Activated T-cell treated with anti-CD3 and anti-CD28 coated beads for 4 hours (primary cell): ENCODE data around the gene ACSL6.
A peak's percentile ranks its signal among the peaks of the same experiment; 100 is the strongest.

Experiments
- DNase-seq: peaks from one replicate; pipeline ENCODE4 v3.0.0-alpha.2; 2020

ACSL6 gene

GRCh38 chr5:132016721-132017250 lies 5.3 kb upstream of the ACSL6 start:
- DNase-seq = no peak

GRCh38 chr5:132013711-132014110 lies 2.3 kb upstream of the ACSL6 start:
- DNase-seq = no peak

DNA sequence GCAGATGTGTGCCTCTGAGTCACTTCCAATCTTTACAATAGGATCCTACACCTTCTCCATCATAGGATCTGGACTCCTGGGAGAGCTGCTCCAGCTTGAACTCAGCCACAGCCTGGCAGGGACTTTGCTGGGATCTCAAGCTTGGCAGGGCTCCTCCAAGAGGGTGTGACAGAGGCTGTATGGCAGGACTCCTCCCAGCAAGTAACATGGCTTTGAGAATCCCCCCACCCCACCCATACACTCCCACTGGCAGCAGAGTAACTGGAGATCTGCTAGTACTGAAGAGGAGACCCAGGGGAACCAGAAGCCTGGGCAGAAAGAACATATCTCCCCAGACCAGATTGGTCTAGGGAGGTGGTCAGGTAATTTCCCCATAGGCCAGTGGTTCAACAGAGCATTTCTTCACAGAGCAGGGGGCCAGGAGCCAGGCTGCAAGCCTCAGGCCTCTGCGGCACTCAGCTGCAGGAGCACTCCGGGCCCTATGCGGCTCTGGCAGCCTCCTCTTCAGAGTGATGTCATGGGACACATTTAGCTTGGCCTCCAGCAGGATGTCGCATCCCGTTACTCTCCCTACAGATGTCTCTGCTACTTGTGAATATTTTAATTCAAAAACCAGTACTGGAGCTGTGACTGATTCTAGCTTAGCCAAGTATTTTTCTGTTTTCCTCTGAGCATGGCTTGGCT lies 1.7 kb upstream of the ACSL6 start:
- DNase-seq = no peak

GRCh38 chr5:132012371-132013005 lies 1.0 kb upstream of the ACSL6 start:
- no peak for DNase-seq

GRCh38 chr5:132010989-132011621 lies 353 bp downstream of the ACSL6 start:
- DNase-seq = no peak

GRCh38 chr5:132010645-132010988 lies 841 bp downstream of the ACSL6 start:
- DNase-seq = no peak

DNA sequence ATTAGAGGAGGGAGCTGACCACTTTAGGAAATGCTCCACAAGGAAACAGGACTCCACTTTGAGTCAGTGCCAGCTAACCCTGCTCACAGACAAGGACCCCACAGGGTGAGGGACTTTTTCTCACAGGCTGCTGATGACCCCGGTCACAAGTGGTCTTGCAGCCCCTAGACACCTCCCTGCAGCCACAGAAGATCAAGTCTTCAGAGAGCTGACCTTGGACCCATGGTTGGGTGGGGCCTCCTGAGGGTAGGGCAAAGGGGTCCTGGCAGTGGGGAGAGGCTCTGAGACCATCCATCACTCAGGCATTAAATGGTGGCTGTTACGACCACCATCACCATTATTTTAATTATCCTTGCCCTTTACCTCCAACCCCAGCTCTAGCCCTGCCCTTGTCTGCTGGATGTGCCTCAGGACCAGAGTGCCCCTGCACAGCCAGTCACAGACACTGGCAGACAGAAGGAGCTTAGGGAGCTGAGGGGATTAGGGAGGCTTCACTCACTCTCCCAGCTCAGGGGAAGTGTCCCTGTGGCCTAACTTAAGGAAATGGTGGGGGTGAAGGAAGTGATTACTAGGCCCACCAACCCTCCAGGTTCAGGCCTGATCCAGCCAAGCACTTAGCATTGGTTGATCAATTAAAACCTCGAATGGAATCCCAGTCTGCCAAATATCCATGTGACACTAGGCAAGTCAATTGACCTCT lies 1.6 kb downstream of the ACSL6 start:
- DNase-seq = no peak

- DNase-seq = no peak
These were observed 2.3 kb downstream of the ACSL6 start for GRCh38 chr5:132008961-132009680.

DNA sequence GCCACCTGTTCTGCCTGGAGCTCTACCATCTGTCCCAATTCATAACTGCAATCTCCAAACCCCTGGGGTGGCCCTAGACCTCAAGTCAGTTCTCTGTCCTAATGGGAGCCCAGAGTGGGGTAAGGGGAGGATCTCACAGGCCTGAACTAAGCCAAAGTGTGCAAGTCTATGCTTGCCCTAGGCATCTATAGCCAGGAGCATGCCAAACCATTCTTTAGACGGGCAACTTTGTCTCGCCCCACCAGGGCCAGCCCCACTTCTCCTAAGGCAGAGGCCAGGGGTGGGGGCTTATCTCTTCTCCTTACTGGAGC lies 3.3 kb downstream of the ACSL6 start:
- no peak for DNase-seq

GRCh38 chr5:132007399-132008162 lies 3.9 kb downstream of the ACSL6 start:
- peak; percentile 74 for DNase-seq

DNA sequence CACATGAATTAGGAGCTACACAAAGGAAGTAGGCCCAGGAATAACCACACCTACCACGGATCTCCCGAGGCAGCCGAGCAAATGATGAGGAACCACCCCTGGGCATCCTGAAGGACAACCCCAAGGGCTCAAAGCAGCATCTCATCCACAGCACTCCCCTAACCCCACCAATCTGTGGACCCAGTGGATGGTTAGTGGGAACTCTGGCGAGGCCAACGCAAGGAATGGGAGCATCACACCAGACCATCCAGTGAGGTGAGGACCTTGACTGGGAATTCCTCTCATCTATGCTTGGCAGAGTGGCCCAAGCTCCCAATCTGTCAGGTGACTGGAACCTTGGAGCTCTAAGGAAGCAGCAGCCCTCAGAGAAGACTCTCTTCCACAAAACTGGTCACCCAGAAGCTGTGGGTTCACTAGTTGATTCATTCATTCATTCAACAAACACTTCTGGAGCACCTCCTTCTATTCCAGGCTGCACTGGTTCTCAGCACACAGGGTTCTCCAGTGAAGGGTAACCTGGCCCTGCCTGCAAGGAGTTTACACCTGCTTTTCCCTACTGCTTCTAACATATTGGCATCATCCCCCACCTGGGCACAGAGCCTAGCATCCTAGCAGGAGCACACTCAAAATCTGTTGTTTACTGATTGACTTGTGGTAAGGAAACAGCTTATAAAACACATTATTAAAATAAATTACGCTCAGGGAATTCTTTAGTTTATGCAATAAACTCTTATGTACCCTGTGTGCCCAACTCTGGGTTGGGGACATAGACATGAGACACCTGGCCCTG lies 4.9 kb downstream of the ACSL6 start:
- DNase-seq = no peak

- DNase-seq = no peak
These were observed 5.9 kb downstream of the ACSL6 start for GRCh38 chr5:132005591-132005990.

- no peak for DNase-seq
These were observed 7.5 kb downstream of the ACSL6 start for GRCh38 chr5:132003982-132004381.

DNA sequence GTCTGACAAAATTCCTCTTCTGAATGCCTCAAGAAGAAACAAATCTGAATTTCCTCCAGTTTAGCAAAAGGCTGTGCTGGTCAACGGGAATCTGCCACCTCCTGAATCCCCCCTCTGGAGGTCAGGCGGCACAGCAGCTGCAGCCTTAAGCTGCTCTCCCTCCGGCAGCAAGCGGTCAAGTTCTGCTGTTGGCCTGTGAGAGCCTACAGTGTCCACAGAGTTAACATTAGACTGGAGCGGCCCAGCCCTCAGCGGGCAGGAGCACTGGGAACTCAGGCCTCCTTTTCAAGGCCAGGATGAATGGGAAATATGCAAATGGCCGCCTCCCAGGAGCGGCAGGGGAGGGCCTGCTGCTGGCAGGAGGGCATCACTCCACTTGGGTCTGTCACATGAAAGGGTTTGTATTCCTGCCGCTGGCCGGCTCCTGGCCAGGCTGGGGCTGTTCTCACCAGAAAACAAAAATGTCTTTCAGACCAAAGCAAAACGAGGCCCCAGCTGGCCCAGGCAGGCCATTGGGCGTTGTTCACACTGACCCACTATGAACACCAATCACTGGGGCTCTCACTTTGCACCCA lies 8.2 kb downstream of the ACSL6 start:
- DNase-seq = no peak

DNA sequence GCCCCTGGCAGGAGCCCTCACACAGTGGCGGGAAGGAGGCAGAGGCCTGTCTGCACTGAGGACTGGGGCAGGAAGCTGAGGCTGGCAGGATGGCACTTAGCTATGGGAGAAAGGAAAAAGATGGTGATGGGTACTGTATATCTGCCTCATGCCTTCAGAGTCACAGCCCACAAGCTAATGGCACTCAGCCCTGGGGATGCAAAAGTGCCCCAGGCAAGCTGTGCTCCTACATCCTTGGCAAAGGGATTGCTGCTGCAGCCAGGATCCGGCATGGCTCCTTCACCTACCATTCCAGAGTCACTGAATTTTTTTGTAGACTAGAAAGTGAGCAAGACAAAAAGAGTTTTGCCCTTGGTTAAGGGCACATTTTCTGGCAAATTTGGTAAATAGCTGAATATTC lies 8.7 kb downstream of the ACSL6 start:
- no peak for DNase-seq

DNA sequence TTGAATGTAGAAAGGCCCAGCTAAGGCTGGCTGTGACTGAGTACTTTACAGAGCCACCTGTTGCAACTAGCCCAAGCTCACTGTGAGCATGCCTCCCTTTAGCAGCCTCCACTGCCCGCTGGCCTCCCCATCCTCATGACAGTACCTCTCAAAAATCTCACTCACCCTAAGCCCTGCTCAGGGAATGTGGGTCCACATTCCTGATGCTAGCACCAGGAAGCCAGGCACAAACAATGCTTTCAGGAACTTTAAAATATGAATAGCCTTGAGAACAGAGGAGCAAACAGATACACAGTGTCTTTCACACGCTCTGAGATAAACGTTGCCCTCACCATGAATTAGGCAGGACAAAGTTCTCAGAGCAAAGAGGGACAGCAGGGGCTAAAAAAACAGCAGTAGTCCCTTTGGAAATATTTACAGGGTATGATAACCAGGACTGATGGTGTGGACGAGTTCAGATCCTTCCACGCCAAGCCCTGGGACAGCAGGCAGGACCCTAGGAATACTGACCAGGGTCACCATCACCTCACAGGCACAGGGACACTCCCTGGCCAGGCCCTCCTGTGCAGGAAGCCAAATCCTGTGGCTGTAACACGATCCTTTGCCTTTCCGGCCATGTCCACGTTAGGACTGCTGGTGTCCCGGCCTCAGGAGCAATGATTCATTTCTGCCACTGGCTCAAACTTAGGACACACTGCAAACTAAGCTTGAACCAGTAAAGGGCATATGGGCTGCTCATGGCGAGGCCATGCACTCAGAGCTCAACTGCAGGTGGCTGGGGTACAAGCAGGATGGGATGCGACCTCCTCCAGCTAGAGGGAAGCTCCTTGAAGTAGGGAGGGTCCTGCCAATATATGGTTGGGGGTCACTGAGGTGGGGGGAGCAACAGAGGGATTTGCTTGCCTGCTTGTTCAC lies 9.6 kb downstream of the ACSL6 start:
- DNase-seq = no peak

GRCh38 chr5:132000677-132001453 lies 10.6 kb downstream of the ACSL6 start:
- no peak for DNase-seq

GRCh38 chr5:132000241-132000490 lies 11.3 kb downstream of the ACSL6 start:
- DNase-seq = no peak

DNA sequence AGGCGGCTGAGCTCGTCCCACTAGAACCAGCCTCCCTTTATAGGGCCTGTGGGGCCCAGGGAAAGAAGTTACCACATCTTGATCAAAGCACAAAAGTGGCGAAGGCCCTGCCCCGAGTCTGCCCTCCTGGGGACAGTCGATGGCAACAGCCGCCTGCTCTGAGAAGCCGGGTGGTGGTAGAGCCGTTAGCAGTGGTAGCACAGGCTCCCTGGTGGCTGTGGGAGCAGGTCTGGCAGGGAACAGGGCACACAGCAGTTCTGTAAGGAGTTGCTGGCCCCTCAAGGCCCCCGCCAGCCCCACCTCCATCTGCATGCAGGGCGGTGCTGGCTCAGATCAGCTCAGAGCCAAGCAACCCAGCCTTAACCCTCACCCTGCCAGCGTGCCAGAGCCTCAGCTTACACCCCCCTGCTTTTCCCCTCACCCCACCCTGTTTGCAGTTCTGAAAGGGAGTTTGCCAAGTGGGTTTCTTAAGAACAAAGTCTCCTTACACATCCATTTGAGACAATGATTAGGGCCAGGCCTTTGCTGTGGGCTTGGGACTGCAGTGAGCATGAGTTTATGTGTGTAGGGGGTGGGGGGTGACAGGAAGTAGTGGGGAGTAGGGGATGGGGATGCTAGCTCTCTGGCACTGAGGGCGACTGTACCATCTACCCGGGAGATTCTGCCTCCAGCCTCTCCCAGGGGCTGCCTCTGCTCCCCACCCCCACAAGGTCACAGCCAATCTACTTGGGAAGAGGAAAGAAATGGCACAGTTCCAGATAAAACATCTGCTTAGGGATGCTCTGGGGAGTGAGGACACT lies 11.8 kb downstream of the ACSL6 start:
- no peak for DNase-seq
